Vagina (tissue), 2 donors: ENCODE data around the gene PRKCE. TPM values are rescaled to one million over a fixed set of nuclear protein-coding genes. Genes with fewer than 3 reads are reported as not detected.

Experiments used
- DNase-seq, 2 donors: peaks; one replicate each; pipeline ENCODE4 v3.0.0-alpha.2; 2017; ENCODE audit errors: extremely low spot score in 2 of 2
- H3K27ac ChIP-seq: fragments of 200-600 bp; sonication (generic); one replicate; pipeline ENCODE4 v1.5.1; 2019
- H3K27me3 ChIP-seq: fragments of 200-600 bp; sonication (generic); one replicate; pipeline ENCODE4 v1.5.1; 2019
- H3K36me3 ChIP-seq, 2 donors: fragments of 200-600 bp; sonication (generic); one replicate each; pipeline ENCODE4 v1.5.1; 2017 to 2019
- H3K4me1 ChIP-seq: fragments of 200-600 bp; sonication (generic); one replicate; pipeline ENCODE4 v1.5.1; 2019
- H3K4me3 ChIP-seq, 2 donors: fragments of 200-600 bp; sonication (generic); 1 replicate in 1 of 2; 2 replicates in 1 of 2; pipeline ENCODE4 v1.5.1; 2016 to 2019
- H3K9me3 ChIP-seq: fragments of 200-600 bp; sonication (generic); one replicate; pipeline ENCODE4 v1.5.1; 2019
- POLR2A ChIP-seq, 2 donors: fragments of 450-650 bp; IDR thresholded peaks; one replicate each; pipeline ENCODE4 v1.6.1; 2017; ENCODE audit warnings: antibody characterized with exemption in 2 of 2, mild to moderate bottlenecking in 2 of 2, moderate library complexity in 2 of 2
- POLR2AphosphoS5 ChIP-seq, 2 donors: sonication (generic); formaldehyde crosslinking; IDR thresholded peaks; one replicate each; pipeline ENCODE4 v1.9.0; 2017; ENCODE audit warnings: antibody characterized with exemption in 2 of 2, mild to moderate bottlenecking in 2 of 2, low read depth in 1 of 2; ENCODE audit not compliant: insufficient read depth in 1 of 2
- intact Hi-C: fragments of 100-400 bp; cut with DNase I; formaldehyde crosslinking; loops from one replicate; pipeline ENCODE4 v1.15.1; 2023
- total RNA-seq: library from RNA; depleted of rRNA; stranded (reverse); fragments of >200 nt; gene quantifications from one replicate; pipeline ENCODE4 v1.2.3, GENCODE V29; 2016
- TF ChIP-seq, protein P1 (sequence below), 3 experiments: fragments of 450-650 bp in 2 of 3; fragments of 200-600 bp in 1 of 3; sonication (generic) in 1 of 3; IDR thresholded peaks; one replicate each; pipeline ENCODE4 v1.5.1; 2017 to 2019; ENCODE audit warnings: antibody characterized with exemption in 3 of 3, mild to moderate bottlenecking in 2 of 3, moderate library complexity in 2 of 3

Gene PRKCE
- total RNA-seq, 1 donor from 2014 or later, result 11.8 TPM

DNA sequence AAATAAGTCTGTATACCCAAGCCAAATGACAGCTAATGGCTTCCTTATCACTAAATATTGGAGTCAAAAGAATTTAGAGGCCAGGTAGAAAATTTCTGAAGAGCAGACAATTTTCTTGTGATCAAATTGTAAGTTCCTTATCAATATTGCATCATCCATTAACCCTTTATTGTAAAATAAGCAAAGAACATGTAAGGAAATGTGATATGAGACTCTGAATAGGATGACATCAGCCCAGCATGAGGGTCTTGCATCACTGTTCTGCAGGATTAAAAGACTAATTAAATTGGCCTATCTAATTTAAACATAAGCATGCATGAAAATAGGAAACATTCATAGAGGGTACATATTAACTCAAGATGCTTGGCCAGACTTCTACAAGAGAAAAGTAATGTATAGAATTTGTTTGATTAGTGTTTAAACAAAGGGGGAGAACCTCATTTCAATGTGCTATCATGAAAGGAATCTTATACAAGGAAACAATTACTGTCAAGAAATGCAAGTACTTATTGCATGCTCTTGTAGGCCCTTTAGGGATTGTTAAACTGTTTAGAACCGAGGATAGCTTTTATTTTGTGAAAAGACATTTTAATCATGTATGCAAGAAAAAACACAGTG lies 302.9 kb downstream of the PRKCE start:
- TF ChIP-seq POLR2AphosphoS5 (IDR thresholded peaks at IDR 0.05; ENCODE audit: insufficient read depth in 1 of 2, low read depth in 1 of 2), result no peak
- TF ChIP-seq, protein P1, sequence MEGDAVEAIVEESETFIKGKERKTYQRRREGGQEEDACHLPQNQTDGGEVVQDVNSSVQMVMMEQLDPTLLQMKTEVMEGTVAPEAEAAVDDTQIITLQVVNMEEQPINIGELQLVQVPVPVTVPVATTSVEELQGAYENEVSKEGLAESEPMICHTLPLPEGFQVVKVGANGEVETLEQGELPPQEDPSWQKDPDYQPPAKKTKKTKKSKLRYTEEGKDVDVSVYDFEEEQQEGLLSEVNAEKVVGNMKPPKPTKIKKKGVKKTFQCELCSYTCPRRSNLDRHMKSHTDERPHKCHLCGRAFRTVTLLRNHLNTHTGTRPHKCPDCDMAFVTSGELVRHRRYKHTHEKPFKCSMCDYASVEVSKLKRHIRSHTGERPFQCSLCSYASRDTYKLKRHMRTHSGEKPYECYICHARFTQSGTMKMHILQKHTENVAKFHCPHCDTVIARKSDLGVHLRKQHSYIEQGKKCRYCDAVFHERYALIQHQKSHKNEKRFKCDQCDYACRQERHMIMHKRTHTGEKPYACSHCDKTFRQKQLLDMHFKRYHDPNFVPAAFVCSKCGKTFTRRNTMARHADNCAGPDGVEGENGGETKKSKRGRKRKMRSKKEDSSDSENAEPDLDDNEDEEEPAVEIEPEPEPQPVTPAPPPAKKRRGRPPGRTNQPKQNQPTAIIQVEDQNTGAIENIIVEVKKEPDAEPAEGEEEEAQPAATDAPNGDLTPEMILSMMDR (IDR thresholded peaks at IDR 0.05), result no peak
- no peak for TF ChIP-seq POLR2A (IDR thresholded peaks at IDR 0.05)
- no peaks in the 10 kb centered on the region for H3K9me3 ChIP-seq
- H3K27me3 ChIP-seq, result no peaks in the 10 kb centered on the region
- DNase-seq, result no peak
- intact Hi-C loops, result no loop called here
- H3K36me3 ChIP-seq, result no peaks in the 10 kb centered on the region
- no peaks in the 10 kb centered on the region for H3K4me1 ChIP-seq
- H3K4me3 ChIP-seq, result no peak overlapping the region
- H3K27ac ChIP-seq, result no peak overlapping the region

DNA sequence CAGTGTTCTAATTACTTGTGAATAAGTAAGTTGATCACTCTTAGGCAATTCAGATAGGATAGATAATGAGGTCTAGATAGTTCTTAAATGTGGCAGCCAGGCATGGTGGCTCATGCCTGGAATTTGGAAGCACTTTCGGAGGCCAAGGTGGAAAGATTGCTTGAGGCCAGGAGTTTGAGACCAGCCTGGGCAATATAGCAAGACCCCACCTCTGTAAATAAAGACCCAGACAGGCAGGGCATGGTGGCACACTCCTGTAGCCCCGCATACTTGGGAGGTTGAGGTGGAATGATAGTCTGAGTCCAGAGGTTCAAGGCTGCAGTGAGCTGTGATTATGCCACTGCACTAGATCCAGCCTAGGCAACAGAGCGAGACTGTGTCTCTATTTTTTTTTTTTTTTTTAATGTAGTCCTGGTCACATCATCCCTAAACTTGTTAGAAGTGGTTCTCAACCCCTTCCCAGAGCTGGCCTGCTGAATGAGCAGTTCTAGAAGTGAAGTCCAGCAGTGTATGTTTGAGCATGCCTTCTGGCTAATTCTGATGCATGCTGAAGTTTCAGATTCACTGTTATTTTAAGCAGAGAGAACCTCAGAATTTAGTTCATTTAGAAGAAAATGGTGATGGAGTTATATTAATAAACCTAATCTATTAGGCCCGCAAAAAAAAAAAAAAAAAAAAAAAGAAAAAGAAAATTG lies 306.2 kb downstream of the PRKCE start:
- intact Hi-C loops, result no loop called here
- Histone ChIP-seq H3K27ac (no peak overlapping the region), H3K9me3 (no peaks in the 10 kb centered on the region), H3K27me3 (no peaks in the 10 kb centered on the region), H3K4me3 (no peak overlapping the region), H3K36me3 (no peaks in the 10 kb centered on the region), H3K4me1 (peaks cover 24% of the 10 kb centered on the region)
- peak in 1 of 2 donors; percentile 64 for DNase-seq
- TF ChIP-seq POLR2A (IDR thresholded peaks at IDR 0.05) (no peak), POLR2AphosphoS5 (IDR thresholded peaks at IDR 0.05; ENCODE audit: insufficient read depth in 1 of 2, low read depth in 1 of 2) (no peak)
- TF ChIP-seq, protein P1 (IDR thresholded peaks at IDR 0.05), result no peak

DNA sequence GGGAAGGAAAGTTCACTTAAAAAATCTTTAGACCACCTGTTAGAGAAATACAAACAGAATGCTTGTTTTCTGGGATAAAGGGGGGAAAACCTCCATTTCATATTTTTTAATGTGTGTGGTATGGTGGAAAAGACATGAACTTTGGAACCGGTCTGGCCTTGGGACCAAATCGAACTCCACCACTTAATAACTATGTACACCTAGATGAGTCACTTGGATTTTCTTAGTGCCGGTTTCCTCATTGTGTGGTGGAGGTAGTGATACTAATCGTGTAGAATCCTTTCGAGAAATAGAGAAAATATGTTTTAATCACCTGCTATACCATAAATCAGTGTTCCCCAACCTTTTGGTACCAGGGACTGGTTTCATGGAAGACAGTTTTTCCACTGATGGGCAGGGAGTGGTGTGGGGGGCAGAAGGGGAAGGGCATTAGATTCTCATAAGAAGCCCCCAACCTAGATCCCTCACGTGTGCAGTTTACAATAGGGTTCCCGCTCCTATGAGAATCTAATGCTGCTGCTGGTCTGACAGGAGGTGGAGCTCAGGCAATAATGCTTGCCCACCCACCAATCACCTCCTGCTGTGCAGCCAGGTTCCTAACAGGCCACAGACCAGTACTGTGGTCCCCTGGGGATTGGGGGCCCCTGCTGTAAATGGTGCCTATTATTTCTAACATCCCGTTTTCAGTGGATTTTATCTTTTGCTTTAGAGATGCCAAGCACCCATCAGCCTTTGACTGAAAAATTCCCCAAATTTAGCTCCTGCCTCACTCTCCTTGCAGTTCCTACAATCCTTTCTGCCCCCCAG lies 308.8 kb downstream of the PRKCE start:
- no peaks in the 10 kb centered on the region for H3K9me3 ChIP-seq
- H3K27me3 ChIP-seq, result no peaks in the 10 kb centered on the region
- intact Hi-C loops, result no loop called here
- H3K36me3 ChIP-seq, result no peaks in the 10 kb centered on the region
- peaks cover 43% of the 10 kb centered on the region for H3K4me1 ChIP-seq
- DNase-seq, result peak in 1 of 2 donors; percentile 44
- H3K4me3 ChIP-seq, result no peak overlapping the region
- no peak overlapping the region for H3K27ac ChIP-seq
- no peak for TF ChIP-seq POLR2A (IDR thresholded peaks at IDR 0.05)
- TF ChIP-seq POLR2AphosphoS5 (IDR thresholded peaks at IDR 0.05; ENCODE audit: insufficient read depth in 1 of 2, low read depth in 1 of 2), result no peak
- TF ChIP-seq, protein P1 (IDR thresholded peaks at IDR 0.05), result no peak

DNA sequence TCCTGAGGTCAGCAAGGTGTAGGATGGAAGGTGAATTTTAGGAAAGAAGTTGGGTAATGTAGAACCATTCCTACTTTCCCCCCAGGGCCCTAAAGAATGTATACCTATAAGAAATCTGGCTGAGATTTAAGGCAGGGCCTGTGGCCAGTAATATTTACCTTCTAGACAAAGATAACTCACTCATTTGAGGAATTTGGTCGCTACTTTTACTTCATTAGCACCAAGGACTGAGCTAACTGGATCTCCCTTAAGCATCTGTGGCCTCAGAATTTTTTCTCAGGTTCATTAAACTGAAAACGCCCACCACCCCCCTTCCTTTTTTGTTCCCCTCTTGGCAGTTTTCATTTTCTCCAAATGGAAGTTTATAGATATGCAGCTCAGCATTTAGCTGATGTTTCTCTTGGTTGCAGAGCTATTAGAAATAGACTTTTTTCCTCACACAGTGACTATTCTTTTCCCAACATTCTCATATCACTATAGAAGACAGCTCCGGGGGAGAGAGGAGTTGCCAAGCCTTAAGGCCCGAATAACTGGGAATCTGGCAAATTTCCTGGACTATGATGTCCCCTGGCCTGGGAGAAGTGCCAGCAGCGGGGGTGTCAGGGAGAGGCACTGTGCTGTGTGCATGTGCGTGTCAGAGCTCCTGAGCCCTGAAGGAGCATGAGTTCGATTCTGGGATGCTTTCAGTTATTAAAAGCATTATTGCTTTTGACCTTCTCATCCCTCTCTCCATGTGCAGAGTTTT lies 310.9 kb downstream of the PRKCE start:
- intact Hi-C loops, result no loop called here
- peak overlapping the region; percentile 47 for H3K27ac ChIP-seq
- H3K9me3 ChIP-seq, result no peaks in the 10 kb centered on the region
- TF ChIP-seq POLR2A (IDR thresholded peaks at IDR 0.05) (no peak), POLR2AphosphoS5 (IDR thresholded peaks at IDR 0.05; ENCODE audit: insufficient read depth in 1 of 2, low read depth in 1 of 2) (no peak)
- TF ChIP-seq, protein P1 (IDR thresholded peaks at IDR 0.05), result no peak
- H3K4me3 ChIP-seq, result no peak overlapping the region
- peaks cover 43% of the 10 kb centered on the region for H3K4me1 ChIP-seq
- H3K36me3 ChIP-seq, result no peaks in the 10 kb centered on the region
- no peaks in the 10 kb centered on the region for H3K27me3 ChIP-seq
- peak in 1 of 2 donors; percentile 74 for DNase-seq
